RWPE1 (cell line): ENCODE results near the gene SERPINA1.
"Not testable (repeated sequence)": the region's sequence is repeated elsewhere in the genome, so short reads cannot be mapped to it uniquely, and the experiment has no call there.

Experiments
- CTCF ChIA-PET: fragments of 350-600 bp; sonication (Branson Sonifier 250); formaldehyde crosslinking; extraction: SDS; loops from one replicate; lab custom pipeline; 2021; lab: Yijun Ruan, JAX
- POLR2A ChIA-PET: fragments of 400-600 bp; formaldehyde crosslinking; extraction: SDS; loops from one replicate; lab custom pipeline; 2020; ENCODE audit warnings: antibody characterized with exemption; ENCODE audit not compliant: low non-redundant PET; lab: Yijun Ruan, JAX
- DNase-seq: peaks from one replicate; pipeline ENCODE4 v3.0.0; 2012; ENCODE audit warnings: low spot score
- H3K27ac ChIP-seq: fragments of 450-650 bp; 2 replicates; pipeline ENCODE4 v1.5.1; 2017
- CTCF ChIP-seq: fragments of 450-650 bp; conservative IDR thresholded peaks from 2 replicates; pipeline ENCODE4 v1.5.1; 2017; ENCODE audit warnings: low read depth, mild to moderate bottlenecking

The SERPINA1 gene

DNA sequence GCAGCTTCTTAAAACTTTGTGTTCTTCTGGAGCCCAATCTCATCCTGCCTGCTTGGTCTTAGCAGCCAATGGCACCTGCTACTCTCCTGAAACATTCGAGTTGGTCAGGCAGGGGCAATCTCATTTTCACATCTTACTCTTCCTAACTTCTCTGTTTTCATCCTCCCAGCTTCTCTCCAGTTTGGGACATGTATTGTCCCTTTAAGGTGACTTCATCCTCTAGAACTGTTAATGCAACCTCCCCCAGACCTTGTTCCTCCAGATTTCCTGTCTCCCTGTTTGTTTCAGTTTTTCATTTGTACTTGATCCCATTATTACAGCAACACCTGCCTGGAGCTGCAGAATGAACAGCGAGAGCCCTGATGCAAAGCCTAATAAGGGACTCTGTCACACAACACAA lies 32.9 kb upstream of the SERPINA1 start:
- DNase-seq = no peak

DNA sequence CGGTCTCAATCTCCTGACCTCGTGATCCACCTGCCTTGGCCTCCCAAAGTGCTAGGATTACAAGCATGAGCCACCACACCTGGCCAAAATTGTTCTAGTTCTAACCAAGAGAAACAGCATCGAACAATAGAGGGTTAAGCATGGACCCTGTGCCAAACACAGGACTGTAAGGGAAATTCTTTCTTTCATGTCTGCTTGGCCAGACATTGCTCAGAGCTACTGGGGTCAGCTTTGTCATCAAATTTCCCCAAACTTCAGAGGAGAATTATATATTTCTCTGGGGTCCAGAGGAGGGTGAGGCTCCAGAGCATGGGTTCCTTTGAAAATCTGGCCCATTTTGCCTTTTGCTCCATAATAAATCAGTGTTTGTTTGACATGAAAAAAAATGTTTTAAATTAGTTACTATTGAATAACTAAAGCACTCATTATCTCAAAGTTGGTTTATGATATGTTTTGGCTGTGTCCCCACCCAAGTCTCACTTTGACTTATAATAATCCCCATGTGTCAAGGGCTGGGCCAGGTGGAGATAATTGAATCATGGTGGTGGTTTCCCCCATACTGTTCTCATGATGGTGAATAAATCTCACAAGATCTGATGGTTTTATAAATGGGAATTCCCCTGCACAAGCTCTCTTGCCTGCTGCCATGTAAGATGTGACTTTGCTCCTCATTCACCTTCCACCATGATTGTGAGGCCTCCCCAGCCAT lies 29.2 kb upstream of the SERPINA1 start:
- H3K27ac ChIP-seq, CTCF ChIA-PET, POLR2A ChIA-PET, DNase-seq: not testable (repeated sequence)

More for the DNA sequence above, 32.9 kb upstream of the SERPINA1 start:
- ChIA-PET POLR2A (no interaction called here), CTCF (no interaction called here)
- no peak overlapping the region for H3K27ac ChIP-seq
- no peak for TF ChIP-seq CTCF

GRCh38 chr14:94412671-94413638 lies 24.6 kb upstream of the SERPINA1 start:
- ChIA-PET POLR2A (no interaction called here), CTCF (interaction anchor here (0.7 kb wide), 1 partner anchor 280 kb away, joined by 3 read pairs; no protein-coding TSS in a partner anchor)
- DNase-seq = no peak
- H3K27ac ChIP-seq = no peak overlapping the region
- no peak for TF ChIP-seq CTCF

DNA sequence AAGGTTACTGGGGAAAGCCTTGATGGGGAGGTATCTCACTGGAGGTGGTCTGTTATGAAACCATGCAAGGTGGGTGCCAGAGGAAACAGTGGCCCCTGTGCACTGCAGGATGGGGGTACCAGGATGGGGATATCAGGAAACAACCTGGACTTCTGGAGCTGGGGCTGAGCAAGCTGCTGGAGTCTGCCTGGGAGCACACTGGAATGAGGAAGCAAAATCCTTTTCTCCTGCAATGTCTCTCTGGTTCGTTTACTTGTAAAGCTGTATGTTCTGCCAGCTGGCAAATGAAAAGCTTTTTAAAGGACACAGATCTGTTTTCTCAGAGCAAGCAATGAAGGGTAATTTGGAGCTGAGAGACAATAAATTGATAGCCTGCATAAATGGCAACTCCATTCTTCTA lies 23.2 kb upstream of the SERPINA1 start:
- TF ChIP-seq CTCF = no peak
- no peak overlapping the region for H3K27ac ChIP-seq
- POLR2A ChIA-PET = no interaction called here
- no peak for DNase-seq
- CTCF ChIA-PET = interaction anchor here (0.6 kb wide), 1 partner anchor 11 kb away, joined by 3 read pairs; no protein-coding TSS in a partner anchor

- DNase-seq, CTCF ChIA-PET, H3K27ac ChIP-seq, POLR2A ChIA-PET: not testable (repeated sequence)
Measured at GRCh38 chr14:94409430-94409829, 21.0 kb upstream of the SERPINA1 start.

GRCh38 chr14:94408546-94409095 lies 20.2 kb upstream of the SERPINA1 start:
- H3K27ac ChIP-seq = no peak overlapping the region
- CTCF ChIA-PET = interaction anchor here (0.6 kb wide), 1 partner anchor 77 kb away, joined by 4 read pairs; no protein-coding TSS in a partner anchor
- DNase-seq = no peak
- TF ChIP-seq CTCF = no peak
- POLR2A ChIA-PET = no interaction called here

GRCh38 chr14:94407906-94408305 lies 19.5 kb upstream of the SERPINA1 start:
- ChIA-PET POLR2A (no interaction called here), CTCF (interaction anchor here (0.6 kb wide), 1 partner anchor 77 kb away, joined by 4 read pairs; no protein-coding TSS in a partner anchor)
- no peak for DNase-seq
- no peak for TF ChIP-seq CTCF
- no peak overlapping the region for H3K27ac ChIP-seq
